ENCODE data around the gene NLN.

DNA sequence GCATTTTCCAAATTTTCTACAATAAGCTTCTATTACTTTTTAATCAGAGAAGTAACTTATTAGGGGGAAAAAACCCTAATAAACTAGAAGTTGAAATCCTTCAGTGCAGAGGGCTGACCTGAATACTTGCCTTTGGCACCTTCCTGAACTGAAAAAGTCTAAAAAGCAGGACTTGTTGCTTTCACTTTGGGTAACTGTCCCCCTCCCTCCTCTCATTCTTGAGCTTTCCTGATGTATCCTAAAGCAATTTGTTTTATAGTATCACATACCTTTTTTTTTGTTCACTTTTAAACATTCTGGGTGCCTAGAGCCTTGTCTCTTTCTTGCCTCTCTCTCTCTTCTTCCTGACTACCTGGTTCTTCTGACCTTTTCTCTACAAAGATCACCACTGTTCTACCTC, 140.4 kb downstream of the NLN start:
- TF ChIP-seq, protein P1, sequence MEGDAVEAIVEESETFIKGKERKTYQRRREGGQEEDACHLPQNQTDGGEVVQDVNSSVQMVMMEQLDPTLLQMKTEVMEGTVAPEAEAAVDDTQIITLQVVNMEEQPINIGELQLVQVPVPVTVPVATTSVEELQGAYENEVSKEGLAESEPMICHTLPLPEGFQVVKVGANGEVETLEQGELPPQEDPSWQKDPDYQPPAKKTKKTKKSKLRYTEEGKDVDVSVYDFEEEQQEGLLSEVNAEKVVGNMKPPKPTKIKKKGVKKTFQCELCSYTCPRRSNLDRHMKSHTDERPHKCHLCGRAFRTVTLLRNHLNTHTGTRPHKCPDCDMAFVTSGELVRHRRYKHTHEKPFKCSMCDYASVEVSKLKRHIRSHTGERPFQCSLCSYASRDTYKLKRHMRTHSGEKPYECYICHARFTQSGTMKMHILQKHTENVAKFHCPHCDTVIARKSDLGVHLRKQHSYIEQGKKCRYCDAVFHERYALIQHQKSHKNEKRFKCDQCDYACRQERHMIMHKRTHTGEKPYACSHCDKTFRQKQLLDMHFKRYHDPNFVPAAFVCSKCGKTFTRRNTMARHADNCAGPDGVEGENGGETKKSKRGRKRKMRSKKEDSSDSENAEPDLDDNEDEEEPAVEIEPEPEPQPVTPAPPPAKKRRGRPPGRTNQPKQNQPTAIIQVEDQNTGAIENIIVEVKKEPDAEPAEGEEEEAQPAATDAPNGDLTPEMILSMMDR (IDR thresholded peaks at IDR 0.05), result no peak
- TF ChIP-seq POLR2A (IDR thresholded peaks at IDR 0.05) (no peak), POLR2AphosphoS5 (IDR thresholded peaks at IDR 0.05) (no peak), EP300 (IDR thresholded peaks at IDR 0.05) (no peak)
